ENCODE results near the gene HOXD10.
A peak's percentile ranks its signal among the peaks of the same experiment; 100 is the strongest.

The HOXD10 gene

GRCh38 chr2:176123411-176124109 lies 7.0 kb downstream of the HOXD10 start:
- DNase-seq (ENCODE audit: low spot score): no peak

- DNase-seq (ENCODE audit: low spot score): no peak
Observed at GRCh38 chr2:176124110-176124946, 7.8 kb downstream of the HOXD10 start.

GRCh38 chr2:176124947-176125771 lies 8.6 kb downstream of the HOXD10 start:
- DNase-seq (ENCODE audit: low spot score): no peak

DNA sequence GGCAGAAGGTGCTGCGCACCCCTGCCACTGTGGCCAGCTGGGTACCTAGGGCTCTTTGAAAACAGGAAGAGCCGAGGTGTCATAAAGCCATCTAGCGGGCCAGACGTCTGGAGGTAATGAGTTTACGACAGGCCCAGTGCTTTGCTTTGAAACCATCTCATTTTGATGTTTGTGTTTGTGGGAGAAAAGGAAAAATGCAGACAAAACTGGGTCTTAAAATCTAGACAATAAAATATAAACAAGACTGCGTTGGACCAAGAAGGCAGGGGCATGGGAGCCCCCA lies 9.1 kb downstream of the HOXD10 start:
- DNase-seq (ENCODE audit: low spot score): no peak

GRCh38 chr2:176126929-176127773 lies 10.6 kb downstream of the HOXD10 start:
- peak; percentile 67 for DNase-seq (ENCODE audit: low spot score)

GRCh38 chr2:176127774-176128072 lies 11.1 kb downstream of the HOXD10 start:
- DNase-seq (ENCODE audit: low spot score): no peak

- no peak for DNase-seq (ENCODE audit: low spot score)
Observed at GRCh38 chr2:176128172-176128981, 11.8 kb downstream of the HOXD10 start.

GRCh38 chr2:176128982-176129796 lies 12.6 kb downstream of the HOXD10 start, which contains the start of gene HOXD8:
Gene HOXD8, plus strand, starts transcription at chr2:176129705. Its CDS starts 662 bp downstream, at chr2:176130367.
- DNase-seq (ENCODE audit: low spot score): no peak

- no peak for DNase-seq (ENCODE audit: low spot score)
Observed at GRCh38 chr2:176129813-176130146, 13.2 kb downstream of the HOXD10 start.

GRCh38 chr2:176130147-176130956 lies 13.8 kb downstream of the HOXD10 start:
- no peak for DNase-seq (ENCODE audit: low spot score)

- DNase-seq (ENCODE audit: low spot score): no peak
Observed at GRCh38 chr2:176130957-176131847, 14.6 kb downstream of the HOXD10 start.

DNA sequence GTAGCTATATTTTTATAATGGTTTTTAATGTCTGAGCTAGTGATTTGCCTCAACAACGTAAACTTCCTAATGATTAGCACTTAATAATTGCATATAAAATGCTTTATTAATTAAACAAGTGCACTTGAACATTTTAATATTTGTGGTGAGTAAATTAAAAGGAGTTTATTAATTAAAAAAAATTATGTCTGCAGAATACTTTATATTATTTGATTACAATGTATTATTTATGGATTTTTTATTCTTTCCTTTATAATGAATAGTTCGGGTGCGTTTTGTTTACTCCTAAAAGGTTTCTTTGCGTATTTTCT lies 15.2 kb downstream of the HOXD10 start:
- DNase-seq (ENCODE audit: low spot score): no peak

DNA sequence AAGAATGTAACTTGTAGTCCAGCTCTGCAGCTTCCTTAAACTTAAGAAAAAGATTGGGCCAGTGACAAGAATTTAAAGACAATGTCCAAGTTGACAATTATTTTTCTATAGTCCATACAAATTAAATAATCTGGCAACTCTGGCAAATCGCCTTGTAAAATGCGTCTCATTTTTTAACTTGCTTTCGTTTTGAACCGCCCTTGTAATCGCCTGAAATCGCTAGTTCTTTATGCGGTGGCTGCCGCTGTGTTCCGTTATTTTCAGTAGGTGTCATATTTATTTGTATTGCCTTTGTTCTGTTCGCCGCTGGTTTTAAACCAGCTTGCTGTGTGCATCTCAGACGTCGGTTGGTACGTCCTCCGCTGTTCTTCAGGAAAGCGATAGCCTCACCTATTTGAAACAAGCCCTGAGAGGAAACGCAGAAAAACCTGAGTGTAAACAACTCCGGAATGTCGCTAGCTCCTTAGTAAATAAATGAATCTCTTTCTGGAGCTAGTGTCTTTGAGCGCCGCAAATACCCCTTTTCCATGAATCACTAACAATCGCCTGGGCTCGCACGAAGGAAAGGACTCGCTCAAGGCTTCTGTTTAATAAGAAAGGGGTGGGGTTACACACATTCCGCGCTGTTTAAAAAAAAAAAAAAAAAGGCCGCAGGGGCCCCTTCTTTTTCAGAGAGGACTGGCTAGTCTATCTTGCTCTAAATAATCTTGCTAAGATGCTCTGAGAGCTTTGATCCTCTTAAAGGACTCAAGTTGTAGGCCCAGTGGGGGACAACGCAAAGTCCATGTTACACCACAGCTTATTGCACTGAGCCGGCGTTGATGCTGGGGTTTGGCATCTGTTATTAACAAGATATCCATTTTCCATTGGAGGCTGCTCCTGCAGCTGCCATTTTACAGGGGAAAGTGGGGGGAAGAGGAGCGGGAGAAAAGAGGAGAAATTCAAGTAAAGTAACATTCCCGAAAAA lies 15.9 kb downstream of the HOXD10 start:
- no peak for DNase-seq (ENCODE audit: low spot score)

DNA sequence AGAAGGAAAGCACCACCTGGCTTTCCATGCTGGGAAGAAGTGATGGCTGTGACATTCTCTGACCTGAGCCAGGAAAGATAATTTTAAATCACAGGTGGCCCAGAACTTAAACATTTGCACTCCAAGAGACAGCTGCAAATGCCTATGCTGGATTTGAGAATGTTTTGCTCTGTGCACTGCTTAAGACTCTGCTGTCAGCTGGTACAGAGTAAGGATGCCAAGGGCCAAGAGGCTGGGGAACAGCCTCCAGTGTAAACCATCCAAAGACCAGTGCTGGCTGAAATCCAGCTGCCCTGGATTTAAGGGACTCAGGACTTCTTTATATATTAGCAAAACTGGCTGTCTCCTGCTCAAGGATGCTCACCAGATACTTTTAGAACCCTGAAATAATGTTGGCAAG lies 16.8 kb downstream of the HOXD10 start:
- DNase-seq (ENCODE audit: low spot score): no peak

DNA sequence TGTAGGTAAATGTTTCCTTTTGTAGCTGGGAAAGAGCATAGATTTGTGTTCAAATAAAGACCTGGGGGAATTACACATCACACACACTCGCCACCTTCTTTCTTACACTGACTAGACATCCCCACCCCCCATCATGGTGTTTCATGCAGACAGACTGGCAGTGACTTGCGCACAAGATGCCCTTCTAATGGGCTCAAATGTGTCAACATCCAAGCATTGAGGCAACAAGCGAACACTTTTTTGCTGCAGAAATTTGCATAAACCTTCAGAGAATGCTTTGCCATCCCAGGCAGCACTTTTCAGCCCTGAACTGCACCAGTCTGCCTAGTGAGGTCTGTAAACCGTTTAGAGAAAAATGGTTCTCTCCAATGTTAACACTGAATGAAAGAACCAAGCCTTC lies 17.5 kb downstream of the HOXD10 start:
- no peak for DNase-seq (ENCODE audit: low spot score)

GRCh38 chr2:176135035-176135440 lies 18.5 kb downstream of the HOXD10 start:
- DNase-seq (ENCODE audit: low spot score): no peak

Measured in cerebellar cortex (tissue), 1 donor.